HPDE6-E6E7 (cell line): ENCODE measurements around the gene FUT1.
"Not testable (repeated sequence)": the region's sequence is repeated elsewhere in the genome, so short reads cannot be mapped to it uniquely, and the experiment has no call there.

ENCODE experiments used
- DNase-seq: peaks from one replicate; pipeline ENCODE4 v3.0.0; 2011; ENCODE audit warnings: missing footprints; ENCODE audit errors: extremely low spot score

FUT1 gene

GRCh38 chr19:48752496-48753365 lies at the start of gene FUT1:
Gene FUT1, minus strand, starts transcription at chr19:48752641. Its CDS starts 1,360 bp downstream, at chr19:48751281.
- peak; percentile 88 for DNase-seq

- DNase-seq: no peak
These were observed 47.2 kb upstream of the FUT1 start for GRCh38 chr19:48799358-48800300.

GRCh38 chr19:48798937-48799336 lies 46.5 kb upstream of the FUT1 start:
- no peak for DNase-seq

- no peak for DNase-seq
These were observed 44.7 kb upstream of the FUT1 start for GRCh38 chr19:48797103-48797502.

- DNase-seq: no peak
These were observed 44.0 kb upstream of the FUT1 start for GRCh38 chr19:48796298-48797083.

- DNase-seq: no peak
These were observed 43.2 kb upstream of the FUT1 start for GRCh38 chr19:48795685-48796070.

GRCh38 chr19:48795055-48795684 lies 42.7 kb upstream of the FUT1 start:
- peak; percentile 92 for DNase-seq

GRCh38 chr19:48794291-48794690 lies 41.9 kb upstream of the FUT1 start:
- no peak for DNase-seq

- DNase-seq: no peak
These were observed 40.8 kb upstream of the FUT1 start for GRCh38 chr19:48793271-48793670.

GRCh38 chr19:48787331-48787730 lies 34.9 kb upstream of the FUT1 start:
- DNase-seq: not testable (repeated sequence)

GRCh38 chr19:48786422-48786821 lies 34.0 kb upstream of the FUT1 start:
- DNase-seq: not testable (repeated sequence)

GRCh38 chr19:48784527-48784926 lies 32.1 kb upstream of the FUT1 start:
- DNase-seq: no peak

GRCh38 chr19:48780631-48781391 lies 28.4 kb upstream of the FUT1 start:
- DNase-seq: no peak

GRCh38 chr19:48779636-48780035 lies 27.2 kb upstream of the FUT1 start:
- DNase-seq: no peak

- no peak for DNase-seq
These were observed 25.3 kb upstream of the FUT1 start for GRCh38 chr19:48777720-48778119.

GRCh38 chr19:48777139-48777538 lies 24.7 kb upstream of the FUT1 start:
- no peak for DNase-seq

- DNase-seq: no peak
These were observed 20.1 kb upstream of the FUT1 start for GRCh38 chr19:48772503-48772953.

- DNase-seq: peak; percentile 53
These were observed 18.5 kb upstream of the FUT1 start for GRCh38 chr19:48770734-48771472.

GRCh38 chr19:48770266-48770665 lies 17.8 kb upstream of the FUT1 start:
- no peak for DNase-seq
